HG03280 (cell line): Measurements from ENCODE around the gene MARCHF10.
"Not testable (repeated sequence)": the region's sequence is repeated elsewhere in the genome, so short reads cannot be mapped to it uniquely, and the experiment has no call there.

ENCODE experiments used
- ATAC-seq: cut with Tn5 transposase; IDR thresholded peaks from one replicate; pipeline ENCODE4 v1.9.1; 2021; ENCODE audit warnings: mild to moderate bottlenecking, moderate library complexity; ENCODE audit not compliant: unreplicated experiment

Gene MARCHF10

GRCh38 chr17:62791235-62791734 lies 16.8 kb downstream of the MARCHF10 start:
- no peak for ATAC-seq

- no peak for ATAC-seq
Measured at GRCh38 chr17:62790564-62790986, 17.5 kb downstream of the MARCHF10 start.

- ATAC-seq, result no peak
Measured at GRCh38 chr17:62787366-62787765, 20.7 kb downstream of the MARCHF10 start.

- no peak for ATAC-seq
Measured at GRCh38 chr17:62786646-62787045, 21.5 kb downstream of the MARCHF10 start.

- ATAC-seq, result not testable (repeated sequence)
Measured at GRCh38 chr17:62785983-62786382, 22.1 kb downstream of the MARCHF10 start.

GRCh38 chr17:62782730-62783270 lies 25.3 kb downstream of the MARCHF10 start:
- no peak for ATAC-seq

- ATAC-seq, result no peak
Measured at GRCh38 chr17:62781831-62782251, 26.3 kb downstream of the MARCHF10 start.

- ATAC-seq, result no peak
Measured at GRCh38 chr17:62781356-62781755, 26.8 kb downstream of the MARCHF10 start.

GRCh38 chr17:62780951-62781350 lies 27.2 kb downstream of the MARCHF10 start:
- ATAC-seq, result no peak

- ATAC-seq, result no peak
Measured at GRCh38 chr17:62780269-62780668, 27.8 kb downstream of the MARCHF10 start.

GRCh38 chr17:62778990-62779681 lies 29.0 kb downstream of the MARCHF10 start:
- ATAC-seq, result no peak

- ATAC-seq, result no peak
Measured at GRCh38 chr17:62775876-62776275, 32.2 kb downstream of the MARCHF10 start.

GRCh38 chr17:62774338-62774737 lies 33.8 kb downstream of the MARCHF10 start:
- ATAC-seq, result no peak

GRCh38 chr17:62767997-62768396 lies 40.1 kb downstream of the MARCHF10 start:
- no peak for ATAC-seq

- ATAC-seq, result no peak
Measured at GRCh38 chr17:62765351-62765750, 42.8 kb downstream of the MARCHF10 start.

GRCh38 chr17:62763891-62764600 lies 44.1 kb downstream of the MARCHF10 start:
- ATAC-seq, result no peak

- ATAC-seq, result no peak
Measured at GRCh38 chr17:62761884-62762283, 46.2 kb downstream of the MARCHF10 start.

GRCh38 chr17:62760945-62761267 lies 47.2 kb downstream of the MARCHF10 start:
- ATAC-seq, result no peak

- no peak for ATAC-seq
Measured at GRCh38 chr17:62760059-62760944, 47.8 kb downstream of the MARCHF10 start.

- no peak for ATAC-seq
Measured at GRCh38 chr17:62757500-62757951, 50.6 kb downstream of the MARCHF10 start.

GRCh38 chr17:62756198-62756597 lies 51.9 kb downstream of the MARCHF10 start:
- no peak for ATAC-seq
